Measurements from ENCODE around the gene FAM120AOS.

- TF ChIP-seq ZNF274 (IDR thresholded peaks at IDR 0.05; ENCODE audit: borderline replicate concordance, extremely low read depth, low read length) = no peak
- TF ChIP-seq CTCF (IDR thresholded peaks at IDR 0.05; ENCODE audit: control extremely low read depth in 1 of 3, insufficient read depth in 1 of 3, low read depth in 1 of 3, low read length in 3 of 3) = no peak
- TF ChIP-seq CHD7 (IDR thresholded peaks at IDR 0.05; ENCODE audit: insufficient replicate concordance, low read length) = no peak
- TF ChIP-seq EZH2 (IDR thresholded peaks at IDR 0.05; ENCODE audit: low read depth, low read length, severe bottlenecking) = no peak
- TF ChIP-seq CBX8 (IDR thresholded peaks at IDR 0.05; ENCODE audit: borderline replicate concordance, low read depth, low read length) = no peak
- no peak for TF ChIP-seq CREB1 (IDR thresholded peaks at IDR 0.05)
- TF ChIP-seq EP300 (IDR thresholded peaks at IDR 0.05; ENCODE audit: borderline replicate concordance in 1 of 2, low read depth in 2 of 2, low read length in 2 of 2) = no peak
- no peak for TF ChIP-seq YY1 (IDR thresholded peaks at IDR 0.05; ENCODE audit: low read depth, low read length)
- no peak for TF ChIP-seq MAX (IDR thresholded peaks at IDR 0.05)
- no peak for TF ChIP-seq BACH1 (IDR thresholded peaks at IDR 0.05; ENCODE audit: low read length)
These were observed 40.6 kb upstream of the FAM120AOS start for GRCh38 chr9:93493949-93494348.
